Ovary (tissue), 9 donors: ENCODE data around the gene MGAT4C. TPM values are rescaled to one million over a fixed set of nuclear protein-coding genes. Genes with fewer than 3 reads are reported as not detected.
"Not testable (repeated sequence)": the region's sequence is repeated elsewhere in the genome, so short reads cannot be mapped to it uniquely, and the experiment has no call there.

Experiments
- DNase-seq, 5 donors: peaks; one replicate each; pipeline ENCODE4 v3.0.0-alpha.2; 2019 to 2020
- H3K27ac ChIP-seq, 2 donors: fragments of 200-600 bp; one replicate each; pipeline versions ENCODE4 v1.5.1 to v1.8.0; 2019 to 2022
- H3K27me3 ChIP-seq: fragments of 200-600 bp; one replicate; pipeline ENCODE4 v1.8.0; 2022
- H3K36me3 ChIP-seq: fragments of 200-600 bp; sonication (generic); one replicate; pipeline ENCODE4 v1.5.1; 2019
- H3K4me1 ChIP-seq: one replicate; pipeline ENCODE4 v1.8.1; 2013; ENCODE audit warnings: mild to moderate bottlenecking, moderate library complexity; ENCODE audit not compliant: insufficient read depth
- H3K4me3 ChIP-seq: fragments of 200-600 bp; sonication (generic); one replicate; pipeline ENCODE4 v1.5.1; 2017
- H3K9me3 ChIP-seq, 2 donors: fragments of 200-600 bp in 1 of 2; sonication (generic) in 1 of 2; one replicate each; pipeline versions ENCODE4 v1.5.1 to v1.8.1; 2013 to 2019; ENCODE audit warnings: mild to moderate bottlenecking in 1 of 2, moderate library complexity in 1 of 2
- CTCF ChIP-seq, 3 donors: fragments of 450-650 bp in 2 of 3; fragments of 200-600 bp in 1 of 3; IDR thresholded peaks; one replicate each; pipeline versions ENCODE4 v1.5.1 to v1.8.0; 2016 to 2022; ENCODE audit warnings: antibody characterized with exemption in 3 of 3, mild to moderate bottlenecking in 1 of 3
- EP300 ChIP-seq: sonication (generic); formaldehyde crosslinking; IDR thresholded peaks from one replicate; pipeline ENCODE4 v1.6.1; 2017; ENCODE audit warnings: antibody characterized with exemption
- POLR2A ChIP-seq: fragments of 450-650 bp; IDR thresholded peaks from one replicate; pipeline ENCODE4 v1.6.1; 2017; ENCODE audit warnings: antibody characterized with exemption, mild to moderate bottlenecking, moderate library complexity
- WGBS, 3 donors: extraction: QIAGEN DNeasy Blood & Tissue Kit in 1 of 3; methylation state at CpG; one replicate each; pipeline versions ENCODE4 v1.1.5 to v1.1.7; 2013 to 2017; 5-methylcytosine and 5-hydroxymethylcytosine counted together
- intact Hi-C, 4 donors: fragments of 100-400 bp; cut with DNase I; formaldehyde crosslinking; loops; one replicate each; pipeline versions ENCODE4 v1.11.0 to v1.15.1; 2022 to 2023
- polyA plus RNA-seq, 2 donors: library from polyadenylated mRNA; stranded (reverse); fragments of 200-250 nt in 1 of 2; fragments of 350-450 nt in 1 of 2; fragmentation: Illumina TruSeq in 1 of 2; extraction: RNeasy Lipid Tissue Mini Kit (QIAGEN cat#74804) in 1 of 2; gene quantifications; one replicate each; pipeline ENCODE4 v1.2.3, GENCODE V29; 2013 to 2014
- total RNA-seq, 7 donors: library from RNA; depleted of rRNA in 2 of 7; stranded (reverse); fragments of >200 nt in 2 of 7; fragmentation: NEBNext Ultra II Directional in 3 of 7; extraction: Animal tissue kit (Norgen Biotek cat#: 25700) in 3 of 7; gene quantifications; one replicate each; pipeline versions ENCODE4 v1.1.0 to v1.2.4, GENCODE V29; 2016 to 2023
- donor health status: DM: no; HTN: no; CAD: no; lungs with moderate emphysema.
- donor health status: DM: no; HTN: no; CAD: no.
- donor health status: Bipolar disorder and iron deficiency.
- donor health status: DM: yes; HTN: yes; CAD: no.
- donor health status: DM: no; HTN: no; CAD: no.
- donor health status: DM: yes; HTN: yes; CAD: no.

MGAT4C gene
- total and polyA plus RNA-seq, 9 donors: under 0.01 to 0.32 (median 0.05) TPM; not detected in 2

DNA sequence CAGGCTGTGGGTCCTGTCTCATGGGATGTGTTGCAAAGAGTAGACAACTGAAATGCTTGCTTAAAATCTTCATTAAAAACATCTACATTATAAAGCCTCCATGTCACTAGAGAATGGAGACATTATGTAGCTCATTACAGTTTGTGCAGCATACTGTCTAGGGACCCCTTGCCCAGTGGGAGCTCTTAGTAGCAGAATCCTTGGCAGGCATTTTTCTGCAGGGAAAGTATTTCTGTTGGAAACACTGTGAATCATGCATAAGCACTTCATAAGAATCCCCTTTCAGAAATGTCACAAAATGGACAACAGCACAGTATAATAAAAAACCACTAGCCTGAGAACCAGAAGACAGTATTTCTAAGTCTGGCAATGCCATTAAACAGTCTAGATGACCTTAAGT is 174.3 kb downstream of the MGAT4C start:
- intact Hi-C loops: no loop called here
- DNase-seq: no peak
- Histone ChIP-seq H3K36me3 (no peaks in the 10 kb centered on the region), H3K9me3 (no peaks in the 10 kb centered on the region), H3K27me3 (no peaks in the 10 kb centered on the region), H3K27ac (no peak overlapping the region), H3K4me3 (no peak overlapping the region), H3K4me1 (no peaks in the 10 kb centered on the region)
- TF ChIP-seq CTCF (IDR thresholded peaks at IDR 0.05): no peak
- TF ChIP-seq EP300: no peak
- no peak for TF ChIP-seq POLR2A

DNA sequence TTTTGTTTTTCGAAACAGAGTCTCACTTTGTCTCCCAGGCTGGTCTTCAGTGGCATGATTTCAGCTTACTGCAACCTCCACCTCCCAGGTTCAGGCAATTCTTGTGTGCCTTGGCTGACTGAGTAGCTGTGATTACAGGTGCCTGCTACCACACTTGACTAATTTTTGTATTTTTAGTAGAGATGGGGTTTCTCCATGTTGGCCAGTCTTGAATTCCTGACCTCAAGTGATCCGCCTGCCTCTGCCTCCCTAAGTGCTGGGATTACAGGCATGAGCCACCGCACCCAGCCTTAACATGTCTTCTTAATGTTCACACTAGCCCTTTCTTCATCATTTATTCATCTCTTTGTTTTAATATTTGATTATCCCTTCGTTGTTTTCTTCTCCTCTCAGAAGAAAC is 197.1 kb downstream of the MGAT4C start:
- intact Hi-C loops, DNase-seq, H3K9me3 ChIP-seq, H3K4me3 ChIP-seq, H3K4me1 ChIP-seq, H3K36me3 ChIP-seq, H3K27me3 ChIP-seq, H3K27ac ChIP-seq: not testable (repeated sequence)
- 84 to 88% (median 85%) methylated on average over 4 of the region's 4 CpGs for WGBS, 3 donors

DNA sequence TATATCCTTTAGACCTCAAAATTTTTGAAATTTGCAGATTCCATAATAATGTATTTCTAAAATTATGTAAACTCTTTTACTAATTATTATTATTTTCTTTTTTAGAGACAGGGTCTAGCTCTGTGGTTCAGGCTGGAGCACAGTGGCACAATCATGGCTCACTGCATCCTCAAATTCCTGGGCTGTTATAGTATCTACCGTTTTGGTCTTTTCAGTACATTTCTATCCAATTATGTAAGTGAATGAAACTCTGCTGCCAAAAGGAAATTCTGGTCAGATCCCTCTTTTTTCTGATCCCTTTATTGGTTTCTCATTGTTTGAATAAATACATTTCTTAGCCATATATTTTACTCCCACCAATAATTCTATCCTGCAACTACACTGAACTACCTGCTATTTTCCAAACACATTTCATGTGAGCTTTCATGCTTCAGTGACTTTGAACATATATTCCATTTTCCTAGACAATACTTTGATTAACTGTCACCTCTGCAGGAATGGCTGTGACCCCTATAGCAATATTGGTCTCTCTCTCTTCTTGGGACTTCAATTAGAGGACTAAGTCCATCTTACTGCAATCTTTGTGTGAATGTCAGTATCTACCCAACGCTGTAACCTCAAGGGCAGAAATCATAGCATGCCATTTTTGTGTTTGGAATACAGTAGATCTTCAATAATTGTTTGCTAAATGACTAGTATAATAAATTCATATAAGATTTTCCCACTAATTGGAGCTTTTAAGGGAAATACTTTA is 198.9 kb downstream of the MGAT4C start:
- no peak for TF ChIP-seq EP300
- TF ChIP-seq POLR2A: no peak
- TF ChIP-seq CTCF (IDR thresholded peaks at IDR 0.05): no peak
- H3K9me3 ChIP-seq: no peaks in the 10 kb centered on the region
- intact Hi-C loops: no loop called here

GRCh38 chr12:86052921-86053320 is 203.3 kb downstream of the MGAT4C start:
- H3K4me3 ChIP-seq: no peak overlapping the region
- TF ChIP-seq EP300 (no peak), CTCF (IDR thresholded peaks at IDR 0.05) (no peak), POLR2A (no peak)
- H3K4me1 ChIP-seq: no peaks in the 10 kb centered on the region
- WGBS, 3 donors: 66 to 72% (median 70%) methylated on average over 5 of the region's 5 CpGs
- DNase-seq: no peak
- H3K27me3 ChIP-seq: no peaks in the 10 kb centered on the region
- H3K36me3 ChIP-seq: no peaks in the 10 kb centered on the region
- no peak overlapping the region for H3K27ac ChIP-seq
- intact Hi-C loops: no loop called here
- no peaks in the 10 kb centered on the region for H3K9me3 ChIP-seq

More for the DNA sequence above, 198.9 kb downstream of the MGAT4C start:
- no peaks in the 10 kb centered on the region for H3K36me3 ChIP-seq
- no peak overlapping the region for H3K27ac ChIP-seq
- H3K4me1 ChIP-seq: no peaks in the 10 kb centered on the region
- no peaks in the 10 kb centered on the region for H3K27me3 ChIP-seq
- WGBS, 3 donors: 35 to 54% (median 47%) methylated on average over 2 of the region's 2 CpGs
- DNase-seq: no peak
- H3K4me3 ChIP-seq: no peak overlapping the region

DNA sequence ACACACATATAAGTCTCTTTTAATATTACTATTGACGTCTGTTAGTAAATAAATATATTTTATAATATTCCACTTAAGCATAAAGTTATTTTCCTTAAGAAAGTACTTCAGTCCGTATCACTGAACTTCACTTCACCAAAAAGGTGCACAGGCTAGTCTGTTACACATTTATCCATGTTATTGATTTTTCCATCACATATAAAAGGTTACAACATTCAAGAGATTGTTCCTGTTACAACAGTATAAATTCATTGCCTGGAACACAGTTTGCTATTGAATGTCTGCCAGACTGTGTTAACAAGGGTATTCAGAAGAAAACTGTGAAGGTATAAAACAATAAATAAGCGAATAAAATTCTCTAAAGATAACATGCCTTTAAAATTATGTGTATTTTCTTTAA is 206.2 kb downstream of the MGAT4C start:
- H3K27ac ChIP-seq: no peak overlapping the region
- intact Hi-C loops: no loop called here
- no peaks in the 10 kb centered on the region for H3K27me3 ChIP-seq
- H3K9me3 ChIP-seq: no peaks in the 10 kb centered on the region
- 65 to 81% (median 77%) methylated on average over 3 of the region's 3 CpGs for WGBS, 3 donors
- TF ChIP-seq POLR2A (no peak), CTCF (IDR thresholded peaks at IDR 0.05) (no peak), EP300 (no peak)
- H3K36me3 ChIP-seq: no peaks in the 10 kb centered on the region
- no peak for DNase-seq
- H3K4me3 ChIP-seq: no peak overlapping the region
- H3K4me1 ChIP-seq: no peaks in the 10 kb centered on the region
